ENCODE data around the gene NR3C2. TPM values are rescaled to one million over a fixed set of nuclear protein-coding genes. Genes with fewer than 3 reads are reported as not detected.

Gene NR3C2
- total RNA-seq, 1 experiment from 2014 or later = 1.6 TPM

DNA sequence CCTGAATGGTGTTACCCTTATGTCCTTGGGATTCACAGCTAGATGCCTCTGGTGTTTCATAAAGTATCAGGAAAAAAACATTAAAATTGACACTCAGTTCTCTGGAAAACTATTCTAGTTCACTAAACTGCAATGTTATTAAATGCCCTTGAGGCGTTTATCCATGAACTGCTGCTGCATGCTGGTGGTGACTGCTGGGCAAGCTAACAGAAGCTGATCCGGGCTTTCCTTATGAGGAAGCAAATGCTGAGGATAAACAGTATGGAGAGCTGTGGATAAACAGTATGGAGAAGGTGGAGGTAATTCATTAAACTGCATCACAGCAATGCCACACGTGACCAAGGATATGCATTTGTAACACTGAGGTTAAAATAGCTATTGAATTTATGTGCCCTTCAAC lies 227.0 kb downstream of the NR3C2 start:
- Histone ChIP-seq H3K27me3 (replicated peaks; ENCODE audit: insufficient read depth, low read depth, low read length, poor library complexity) (no peaks in the 10 kb centered on the region), H3K27ac (ENCODE audit: low read depth, low read length, poor library complexity, severe bottlenecking) (no peak overlapping the region), H3K36me3 (ENCODE audit: insufficient read depth, low read length, poor library complexity, severe bottlenecking) (no peaks in the 10 kb centered on the region), H3K9me3 (ENCODE audit: low read depth, low read length, poor library complexity, severe bottlenecking) (no peaks in the 10 kb centered on the region), H3K4me1 (ENCODE audit: insufficient read depth, low read length, poor library complexity, severe bottlenecking) (no peaks in the 10 kb centered on the region), H3K4me3 (ENCODE audit: low read depth, low read length, poor library complexity, severe bottlenecking) (no peak overlapping the region)
- no peak for TF ChIP-seq EZH2 (IDR thresholded peaks at IDR 0.05; ENCODE audit: borderline replicate concordance, low read depth, low read length, poor library complexity, severe bottlenecking)
- TF ChIP-seq, protein P1, sequence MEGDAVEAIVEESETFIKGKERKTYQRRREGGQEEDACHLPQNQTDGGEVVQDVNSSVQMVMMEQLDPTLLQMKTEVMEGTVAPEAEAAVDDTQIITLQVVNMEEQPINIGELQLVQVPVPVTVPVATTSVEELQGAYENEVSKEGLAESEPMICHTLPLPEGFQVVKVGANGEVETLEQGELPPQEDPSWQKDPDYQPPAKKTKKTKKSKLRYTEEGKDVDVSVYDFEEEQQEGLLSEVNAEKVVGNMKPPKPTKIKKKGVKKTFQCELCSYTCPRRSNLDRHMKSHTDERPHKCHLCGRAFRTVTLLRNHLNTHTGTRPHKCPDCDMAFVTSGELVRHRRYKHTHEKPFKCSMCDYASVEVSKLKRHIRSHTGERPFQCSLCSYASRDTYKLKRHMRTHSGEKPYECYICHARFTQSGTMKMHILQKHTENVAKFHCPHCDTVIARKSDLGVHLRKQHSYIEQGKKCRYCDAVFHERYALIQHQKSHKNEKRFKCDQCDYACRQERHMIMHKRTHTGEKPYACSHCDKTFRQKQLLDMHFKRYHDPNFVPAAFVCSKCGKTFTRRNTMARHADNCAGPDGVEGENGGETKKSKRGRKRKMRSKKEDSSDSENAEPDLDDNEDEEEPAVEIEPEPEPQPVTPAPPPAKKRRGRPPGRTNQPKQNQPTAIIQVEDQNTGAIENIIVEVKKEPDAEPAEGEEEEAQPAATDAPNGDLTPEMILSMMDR (conservative IDR thresholded peaks at IDR 0.05; ENCODE audit: low read depth, low read length) = no peak
- POLR2A ChIA-PET (ENCODE audit: low non-redundant PET) = no interaction called here
- intact Hi-C loops (cut with micrococcal nuclease; ENCODE audit: unreplicated experiment) = no loop called here
- CTCF ChIA-PET = no interaction called here
- DNase-seq (ENCODE audit: low spot score) = no peak
- BruUV-seq (replicated peaks) = no TSS peak

DNA sequence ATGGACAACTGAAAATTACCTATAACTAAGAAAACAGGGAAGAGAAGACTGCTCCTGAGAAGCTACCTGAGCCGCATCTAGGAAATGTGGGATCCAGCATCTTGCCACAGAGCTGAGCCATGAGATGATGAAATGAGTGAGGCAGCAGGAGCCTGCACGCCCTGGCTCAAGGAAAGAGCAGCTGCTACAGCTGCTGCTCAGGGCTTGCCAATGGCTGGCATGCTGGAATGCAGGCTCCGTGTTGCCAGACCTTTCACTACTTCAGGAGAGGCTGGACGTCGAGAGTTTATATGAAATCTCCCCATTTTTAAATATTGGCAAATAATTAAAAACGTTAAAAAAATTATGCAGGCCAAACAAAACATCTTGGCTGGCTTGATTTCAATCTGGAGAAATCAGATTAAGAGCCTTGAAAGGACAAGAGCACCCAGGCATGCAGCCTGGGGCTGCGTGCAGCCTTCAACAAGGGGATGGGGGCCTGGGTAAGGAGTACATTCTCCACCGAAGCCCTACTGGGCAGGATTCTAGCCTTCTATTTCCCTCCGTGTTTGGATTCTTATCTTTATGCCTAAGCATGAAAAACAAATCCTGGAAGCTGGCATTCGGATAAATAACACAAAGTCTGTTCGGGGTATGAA lies 227.6 kb downstream of the NR3C2 start:
- Histone ChIP-seq H3K27me3 (replicated peaks; ENCODE audit: insufficient read depth, low read depth, low read length, poor library complexity) (no peaks in the 10 kb centered on the region), H3K27ac (ENCODE audit: low read depth, low read length, poor library complexity, severe bottlenecking) (no peak overlapping the region), H3K9me3 (ENCODE audit: low read depth, low read length, poor library complexity, severe bottlenecking) (no peaks in the 10 kb centered on the region), H3K4me1 (ENCODE audit: insufficient read depth, low read length, poor library complexity, severe bottlenecking) (no peaks in the 10 kb centered on the region), H3K36me3 (ENCODE audit: insufficient read depth, low read length, poor library complexity, severe bottlenecking) (no peaks in the 10 kb centered on the region), H3K4me3 (ENCODE audit: low read depth, low read length, poor library complexity, severe bottlenecking) (no peak overlapping the region)
- ChIA-PET POLR2A (ENCODE audit: low non-redundant PET) (no interaction called here), CTCF (no interaction called here)
- DNase-seq (ENCODE audit: low spot score) = no peak
- BruUV-seq (replicated peaks) = no TSS peak
- intact Hi-C loops (cut with micrococcal nuclease; ENCODE audit: unreplicated experiment) = no loop called here
- TF ChIP-seq, protein P1 (conservative IDR thresholded peaks at IDR 0.05; ENCODE audit: low read depth, low read length) = no peak
- TF ChIP-seq EZH2 (IDR thresholded peaks at IDR 0.05; ENCODE audit: borderline replicate concordance, low read depth, low read length, poor library complexity, severe bottlenecking) = no peak

DNA sequence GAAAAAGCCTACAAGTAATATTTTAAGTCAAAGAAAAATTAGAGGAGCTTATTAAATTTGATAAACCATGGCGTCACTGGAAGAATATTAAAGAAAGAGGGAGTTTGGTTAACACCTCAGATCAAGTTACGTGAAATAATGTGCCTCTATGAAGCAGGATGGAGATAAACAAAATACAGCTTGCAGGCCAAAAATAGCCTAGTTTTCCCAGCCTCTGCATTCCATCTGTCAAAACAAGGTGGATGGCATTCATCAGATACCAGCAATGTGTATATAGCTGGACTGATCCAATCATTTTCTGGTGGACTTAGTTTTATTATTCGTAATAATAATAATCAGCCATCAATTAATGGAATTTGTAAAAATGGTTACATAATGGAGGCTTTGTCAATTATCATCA lies 230.7 kb downstream of the NR3C2 start:
- no peaks in the 10 kb centered on the region for H3K9me3 ChIP-seq (ENCODE audit: low read depth, low read length, poor library complexity, severe bottlenecking)
- H3K27me3 ChIP-seq (replicated peaks; ENCODE audit: insufficient read depth, low read depth, low read length, poor library complexity) = no peaks in the 10 kb centered on the region
- H3K4me1 ChIP-seq (ENCODE audit: insufficient read depth, low read length, poor library complexity, severe bottlenecking) = no peaks in the 10 kb centered on the region
- no peak overlapping the region for H3K27ac ChIP-seq (ENCODE audit: low read depth, low read length, poor library complexity, severe bottlenecking)
- no peak for DNase-seq (ENCODE audit: low spot score)
- H3K4me3 ChIP-seq (ENCODE audit: low read depth, low read length, poor library complexity, severe bottlenecking) = no peak overlapping the region
- no peaks in the 10 kb centered on the region for H3K36me3 ChIP-seq (ENCODE audit: insufficient read depth, low read length, poor library complexity, severe bottlenecking)
- intact Hi-C loops (cut with micrococcal nuclease; ENCODE audit: unreplicated experiment) = no loop called here
- CTCF ChIA-PET = no interaction called here
- no TSS peak for BruUV-seq (replicated peaks)
- TF ChIP-seq, protein P1 (conservative IDR thresholded peaks at IDR 0.05; ENCODE audit: low read depth, low read length) = no peak
- no peak for TF ChIP-seq EZH2 (IDR thresholded peaks at IDR 0.05; ENCODE audit: borderline replicate concordance, low read depth, low read length, poor library complexity, severe bottlenecking)
- POLR2A ChIA-PET (ENCODE audit: low non-redundant PET) = no interaction called here

Data from A673 (cell line).